CD4-positive, alpha-beta T cell treated with Interleukin-21 for 1 hour (primary cell): ENCODE results near the gene DEXI.
A peak's percentile ranks its signal among the peaks of the same experiment; 100 is the strongest.

Source experiments
- DNase-seq: peaks from one replicate; pipeline ENCODE4 v3.0.0-alpha.2; 2020

Gene DEXI

DNA sequence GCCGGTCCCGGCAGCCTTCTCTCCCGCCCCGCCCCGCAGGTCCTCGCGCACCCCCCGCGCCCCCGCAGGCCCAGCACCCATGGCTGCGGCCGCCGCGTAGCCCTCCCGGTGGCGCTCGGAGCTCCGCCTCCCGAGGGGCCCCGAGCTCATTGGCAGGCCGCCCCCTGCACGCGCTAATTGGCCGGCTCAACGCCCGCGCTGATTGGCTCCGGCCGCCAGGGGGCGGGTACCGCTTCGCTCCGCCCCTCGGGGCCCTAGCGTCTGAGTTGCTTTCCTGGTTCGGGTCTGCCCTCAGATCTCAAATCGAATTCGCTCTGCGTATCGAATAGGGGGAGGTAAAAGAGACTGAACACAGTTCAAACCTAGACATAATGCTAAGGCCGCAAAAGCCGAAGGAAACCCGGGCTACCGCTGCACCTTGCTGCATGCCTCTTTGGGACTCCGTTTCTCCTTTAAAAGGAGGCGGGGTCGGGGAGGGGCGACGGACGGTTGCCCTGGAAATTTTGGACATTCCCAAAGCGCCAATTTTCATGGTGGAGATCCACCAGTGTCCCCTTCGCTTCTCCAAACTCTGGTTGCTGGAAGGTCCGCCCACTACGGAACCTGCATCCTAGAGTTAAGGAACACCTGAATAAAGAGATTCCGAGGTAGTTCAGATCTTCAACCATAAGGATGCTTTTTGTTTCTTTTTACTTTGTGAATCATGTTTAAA, at the start of gene DEXI:
Gene DEXI, minus strand, starts transcription at position 117 of the 712 bp plus-strand sequence. CDS start 463 bp downstream, outside the sequence.
- peak; percentile 95 for DNase-seq

DNA sequence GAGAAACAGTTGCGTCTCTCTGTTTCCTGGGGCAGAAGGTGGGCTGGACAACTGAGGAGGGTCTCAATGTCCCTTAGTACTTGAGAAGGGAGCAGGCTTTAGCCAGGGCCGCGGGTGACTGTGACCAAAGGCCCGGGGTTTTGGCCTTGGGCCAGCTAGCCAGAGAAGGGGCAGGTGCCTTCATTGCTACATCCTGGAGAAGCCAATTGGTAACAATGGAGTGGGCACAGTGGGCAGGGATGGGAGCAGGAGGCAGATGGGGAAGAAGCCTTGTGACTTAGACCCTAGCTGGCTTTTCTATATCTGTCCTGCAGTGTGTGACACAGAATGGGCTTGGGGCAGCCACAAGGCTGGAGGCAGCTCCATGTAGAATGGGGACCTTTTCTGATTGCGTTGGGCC, 48.1 kb upstream of the DEXI start:
- DNase-seq: no peak

DNA sequence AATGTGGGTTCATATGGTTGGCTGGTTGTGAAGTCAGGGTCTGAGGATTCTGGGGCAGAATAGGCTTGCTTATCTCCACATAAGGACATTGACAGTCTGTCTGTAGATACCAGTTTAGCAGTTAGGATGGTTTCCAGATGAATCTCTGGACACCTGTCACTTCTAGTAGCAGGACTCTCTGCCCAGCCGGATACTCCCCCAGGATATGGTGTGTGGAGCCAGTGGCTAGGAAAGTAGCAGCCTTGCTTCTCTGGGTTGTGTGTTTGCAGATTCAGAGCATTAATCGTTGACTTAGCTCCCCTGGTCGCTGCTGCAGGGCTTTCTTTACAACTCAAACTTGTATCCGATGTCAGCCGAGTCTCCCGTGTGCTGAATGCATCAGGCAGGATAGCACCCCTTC, 47.3 kb upstream of the DEXI start:
- DNase-seq: no peak

DNA sequence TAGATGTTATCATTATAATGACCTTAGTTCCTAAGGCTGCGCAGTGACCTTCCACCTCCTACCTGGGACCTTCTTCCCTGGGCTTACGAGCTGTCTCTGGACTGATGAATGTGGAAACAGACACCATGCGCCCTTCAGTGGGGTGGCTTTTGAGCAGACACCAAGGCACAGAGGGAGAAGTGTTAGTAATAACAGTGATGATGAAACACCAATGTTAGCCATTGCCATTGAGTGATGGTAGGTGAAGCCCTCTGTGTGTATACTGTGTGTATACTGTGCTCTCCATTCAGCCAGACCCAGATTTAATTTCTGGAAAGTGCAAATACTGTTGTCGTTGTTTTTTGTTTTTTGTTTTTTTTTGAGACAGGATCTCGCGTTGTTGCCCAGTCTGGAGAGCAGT, 46.6 kb upstream of the DEXI start:
- no peak for DNase-seq

DNA sequence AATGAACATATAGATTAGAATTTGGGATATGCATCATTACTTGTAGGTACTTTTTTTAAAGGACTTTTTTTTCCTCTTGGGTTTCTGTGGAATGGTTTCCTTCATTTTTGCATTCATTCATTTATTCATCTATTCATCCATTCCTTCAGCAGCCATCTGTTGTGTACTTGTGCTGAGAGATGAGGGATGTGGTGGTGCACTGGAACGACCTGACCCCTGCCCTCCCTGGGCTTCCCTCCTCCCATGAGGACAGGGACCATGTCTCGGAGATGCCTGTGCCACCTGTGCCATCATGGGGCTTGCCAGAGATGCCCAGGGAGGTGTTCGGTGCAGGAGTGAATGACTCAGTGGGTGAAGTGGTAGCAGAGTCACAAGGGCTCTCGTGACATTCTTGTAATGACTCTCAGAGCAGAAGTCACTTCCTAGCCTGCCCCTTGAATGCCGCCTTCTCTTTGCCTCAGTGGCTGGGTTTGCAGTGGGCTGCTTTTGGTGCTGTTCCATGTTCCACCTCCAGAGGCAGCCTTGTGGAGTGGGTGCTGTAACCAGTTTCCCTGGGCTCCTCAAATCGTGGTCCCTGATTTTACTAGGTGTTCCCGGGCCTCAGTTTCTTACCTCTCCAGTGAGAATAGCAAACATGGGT, 46.0 kb upstream of the DEXI start:
- DNase-seq: peak; percentile 20

DNA sequence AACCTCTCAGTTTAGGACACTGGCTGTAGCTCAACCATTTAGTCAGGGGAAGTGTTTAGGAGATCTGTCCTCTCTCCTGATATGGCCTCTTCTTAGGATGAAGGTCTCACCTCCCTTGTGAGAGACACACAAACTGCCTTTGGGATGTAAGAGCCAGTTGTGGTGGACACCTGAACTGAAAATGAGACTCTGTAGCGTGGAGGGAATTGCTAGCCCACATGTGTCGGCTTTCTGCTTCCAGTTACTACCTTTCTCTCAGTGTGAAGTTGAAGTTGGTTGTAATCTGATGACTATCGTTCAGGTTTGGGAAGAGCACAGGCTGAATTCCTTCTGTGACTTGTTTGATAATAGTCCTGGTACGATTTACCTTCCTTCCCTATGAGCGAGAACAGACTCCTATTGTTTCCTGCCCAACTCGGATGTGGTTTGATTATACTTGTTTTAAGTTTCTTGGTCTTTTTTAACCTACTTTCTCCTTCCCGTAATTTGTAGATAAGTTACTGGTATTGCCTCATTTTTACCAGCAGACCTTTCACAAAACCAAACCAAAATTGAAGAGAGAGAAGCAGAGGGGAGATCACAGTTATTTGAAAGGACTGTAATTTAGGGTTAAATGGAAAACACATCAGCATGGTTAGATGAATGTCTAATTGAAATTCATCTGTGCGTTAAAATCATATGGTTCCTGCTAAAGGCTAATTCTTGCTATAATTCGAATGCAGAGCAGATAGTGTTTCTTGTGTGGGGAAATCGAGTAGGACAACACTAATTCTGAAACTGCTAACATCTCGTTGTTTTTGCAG, 45.3 kb upstream of the DEXI start:
- DNase-seq: peak; percentile 40

DNA sequence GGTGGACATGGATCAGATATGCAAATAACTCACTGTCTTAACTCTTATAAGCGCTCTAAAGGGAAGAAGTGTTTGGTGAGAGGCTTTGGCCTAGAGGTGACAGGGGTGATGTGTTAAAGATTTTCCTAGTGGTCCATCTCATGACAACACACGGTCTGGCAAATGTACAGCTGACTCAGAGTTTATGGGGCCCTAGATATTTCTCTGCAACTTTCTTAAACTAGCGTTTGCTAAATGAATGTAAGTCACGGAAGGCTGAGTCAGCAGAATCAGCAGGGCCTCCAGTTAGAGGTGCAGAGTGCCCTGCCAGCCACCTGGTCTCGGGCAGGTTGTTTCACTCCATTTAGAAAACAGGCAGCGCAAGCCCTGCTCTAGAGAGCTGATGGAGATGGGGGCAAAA, 42.2 kb upstream of the DEXI start:
- no peak for DNase-seq

DNA sequence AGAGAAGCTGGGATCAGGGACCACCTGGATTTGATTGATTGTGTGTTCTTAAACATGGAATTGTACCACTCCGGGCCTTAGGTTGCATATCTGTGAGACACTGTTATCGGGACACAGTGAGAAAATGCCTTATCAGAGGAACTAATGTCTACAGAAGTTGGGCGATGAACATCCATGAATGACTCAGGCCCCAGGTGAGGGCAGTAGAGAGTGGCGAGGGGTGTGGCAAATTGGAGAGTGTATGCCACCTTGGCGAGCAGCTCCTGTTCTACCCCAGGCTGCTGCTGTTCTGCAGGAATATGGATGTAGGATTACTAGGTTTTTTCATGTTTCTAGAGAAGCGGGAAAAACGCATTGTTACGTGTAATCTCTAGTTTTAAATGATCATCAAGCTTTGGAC, 40.9 kb upstream of the DEXI start:
- no peak for DNase-seq

DNA sequence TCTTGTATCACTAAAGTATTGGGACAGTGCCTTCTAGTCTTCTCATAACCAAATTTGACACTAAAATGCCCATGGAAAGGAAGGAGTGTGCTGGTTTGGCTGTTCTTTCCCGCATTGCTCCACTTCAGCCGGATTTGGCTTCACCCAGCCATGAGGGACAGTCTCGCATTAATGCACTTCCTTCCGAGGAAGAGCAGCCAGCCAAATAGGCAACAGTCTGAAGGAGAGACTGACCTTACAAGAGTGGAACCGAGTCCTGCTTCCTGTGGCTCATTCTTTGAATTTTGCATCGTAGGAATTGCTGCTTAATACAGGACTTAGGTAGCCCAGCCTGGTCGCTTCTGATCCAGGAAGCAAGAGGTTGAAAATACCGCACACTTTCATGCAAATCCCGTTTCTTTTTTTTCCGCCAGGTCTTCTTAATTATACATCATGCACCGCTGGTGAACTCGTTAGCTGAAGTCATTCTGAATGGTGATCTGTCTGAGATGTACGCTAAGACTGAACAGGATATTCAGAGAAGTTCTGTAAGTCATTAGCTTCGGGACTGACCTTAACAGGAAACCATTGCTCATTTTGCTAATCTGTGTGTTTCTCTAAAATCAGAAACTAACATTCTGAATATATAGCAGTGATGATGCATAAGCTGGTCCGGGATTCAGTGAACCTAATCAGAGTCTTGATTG, 40.3 kb upstream of the DEXI start:
- no peak for DNase-seq

DNA sequence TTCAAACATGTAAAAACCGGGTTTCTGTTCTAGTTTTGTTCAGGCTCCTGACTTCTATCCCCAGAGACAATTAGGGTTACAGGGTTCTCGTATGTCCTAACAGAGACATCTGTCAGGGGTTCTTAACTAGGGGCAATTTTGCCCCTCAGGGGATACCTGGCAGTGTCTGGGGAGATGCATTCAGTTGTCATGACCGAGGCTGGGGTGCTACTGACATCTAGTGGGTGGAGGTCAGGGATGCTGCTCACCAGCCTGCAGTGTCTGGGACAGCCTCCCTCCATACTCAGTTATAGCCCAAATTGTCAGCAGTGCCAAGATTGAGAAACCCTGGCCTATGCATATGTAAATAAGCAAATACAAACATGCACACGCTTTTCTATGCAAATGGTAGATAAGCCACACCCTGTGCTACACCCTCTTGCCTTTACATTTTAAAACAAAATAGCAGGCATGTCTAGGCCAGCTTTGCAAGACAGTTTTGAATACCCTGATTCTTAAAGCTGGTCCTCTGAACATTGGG, 39.5 kb upstream of the DEXI start:
- peak; percentile 36 for DNase-seq

DNA sequence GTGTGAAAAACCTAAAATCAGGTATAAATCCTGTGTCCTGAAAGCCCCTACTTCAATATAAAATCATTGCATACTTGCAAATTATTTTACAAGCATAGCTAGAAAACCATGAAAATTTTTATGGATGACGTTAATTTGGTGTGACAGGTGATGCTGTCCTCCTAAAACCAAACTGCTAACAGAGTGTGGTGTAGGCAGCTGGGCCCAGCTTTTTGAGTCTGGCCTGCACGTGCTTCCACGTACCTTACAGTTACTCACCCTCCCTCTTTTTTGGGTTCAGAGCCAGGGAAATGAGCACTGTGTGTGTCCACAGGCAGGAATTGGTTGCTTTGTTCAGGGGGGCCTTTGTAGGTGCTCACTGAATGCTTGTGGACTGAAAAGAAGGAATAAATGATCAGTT, 38.5 kb upstream of the DEXI start:
- no peak for DNase-seq

DNA sequence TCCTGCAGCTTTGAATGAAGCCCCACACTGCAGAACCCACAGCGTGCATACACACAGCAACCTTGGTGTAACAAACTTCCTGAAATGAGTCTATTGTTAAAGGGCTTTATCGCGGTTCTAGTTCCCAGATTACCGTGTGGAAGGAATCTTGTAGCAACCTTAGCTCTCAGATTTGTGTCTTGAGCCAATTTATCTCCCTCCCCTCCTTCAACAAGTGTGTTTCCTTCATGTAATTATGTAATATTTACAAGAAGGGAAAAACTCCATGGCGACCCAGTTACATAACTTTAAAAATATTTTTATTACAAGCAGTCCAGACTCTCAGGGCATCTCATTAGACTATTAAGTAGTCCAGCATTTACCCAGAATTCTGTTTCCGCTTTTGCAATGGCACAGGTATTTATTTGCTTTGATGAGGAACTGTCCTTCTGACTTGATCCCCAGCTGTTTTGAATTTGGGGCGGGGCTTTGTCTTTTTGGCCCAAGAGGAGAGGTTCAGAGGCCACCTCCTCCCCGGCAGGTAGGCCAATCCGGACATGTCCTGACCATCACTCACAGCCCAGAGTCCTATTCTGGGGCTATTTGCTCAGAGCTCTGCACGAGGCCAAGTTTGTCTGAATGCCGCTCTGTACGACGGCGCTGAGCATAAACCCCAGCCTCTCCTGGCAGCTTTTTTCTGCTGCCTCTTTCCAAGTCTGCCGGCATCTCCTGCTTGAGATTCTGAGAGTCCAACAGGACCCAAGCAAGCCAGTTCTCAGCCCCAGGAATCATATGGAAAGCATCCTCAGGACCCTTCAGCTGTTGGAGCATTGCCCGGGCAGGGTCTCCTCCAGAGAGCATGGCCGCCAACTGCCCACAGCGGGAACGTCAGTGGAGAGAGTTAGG, 37.7 kb upstream of the DEXI start:
- no peak for DNase-seq

DNA sequence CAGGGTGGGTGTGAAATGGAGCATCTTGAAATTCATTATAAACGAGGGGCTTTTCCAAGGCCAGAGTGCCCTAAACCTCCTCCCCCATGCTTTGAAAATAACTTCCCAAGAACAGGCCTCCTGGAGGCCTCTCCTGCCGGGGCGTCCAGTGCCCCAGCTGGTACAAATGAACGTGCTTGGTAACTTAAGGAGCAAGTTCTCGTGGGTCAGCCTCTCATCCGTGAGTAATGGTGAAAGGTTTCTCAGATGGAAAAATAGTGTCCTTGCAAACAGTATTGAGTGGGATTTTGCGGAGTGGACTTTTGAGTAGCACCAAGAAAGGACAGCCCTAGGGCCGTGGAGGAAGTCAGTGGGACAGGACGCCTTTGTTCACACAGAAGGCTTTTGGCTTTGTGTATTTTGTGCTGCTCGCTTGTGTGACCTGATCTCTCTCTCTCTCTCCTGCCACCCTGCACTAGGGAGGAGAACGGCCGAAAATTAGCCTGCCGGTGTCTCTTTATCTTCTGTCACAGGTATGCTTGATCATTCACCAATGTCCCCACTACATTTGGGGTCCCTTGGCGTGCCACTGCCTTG, 36.7 kb upstream of the DEXI start:
- no peak for DNase-seq

DNA sequence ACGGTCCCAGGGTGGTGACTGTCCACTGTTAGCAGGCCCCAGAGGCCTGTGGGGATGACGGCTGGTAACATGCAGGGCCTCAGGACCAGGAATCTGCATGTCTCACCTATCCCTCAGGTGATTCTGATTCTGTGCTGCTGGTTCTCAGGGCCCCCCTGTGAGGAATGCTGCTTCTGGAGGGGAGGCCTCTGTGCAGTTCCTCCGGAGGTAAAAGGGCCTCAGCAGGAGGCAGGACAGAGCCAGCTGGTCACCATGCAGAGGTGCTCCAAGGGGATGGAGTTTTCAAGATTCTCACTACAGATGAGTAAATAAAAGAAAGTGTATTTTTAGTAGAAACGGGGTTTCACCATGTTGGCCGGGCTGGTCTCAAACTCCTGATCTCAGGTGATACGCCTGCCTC, 35.9 kb upstream of the DEXI start:
- DNase-seq: no peak

DNA sequence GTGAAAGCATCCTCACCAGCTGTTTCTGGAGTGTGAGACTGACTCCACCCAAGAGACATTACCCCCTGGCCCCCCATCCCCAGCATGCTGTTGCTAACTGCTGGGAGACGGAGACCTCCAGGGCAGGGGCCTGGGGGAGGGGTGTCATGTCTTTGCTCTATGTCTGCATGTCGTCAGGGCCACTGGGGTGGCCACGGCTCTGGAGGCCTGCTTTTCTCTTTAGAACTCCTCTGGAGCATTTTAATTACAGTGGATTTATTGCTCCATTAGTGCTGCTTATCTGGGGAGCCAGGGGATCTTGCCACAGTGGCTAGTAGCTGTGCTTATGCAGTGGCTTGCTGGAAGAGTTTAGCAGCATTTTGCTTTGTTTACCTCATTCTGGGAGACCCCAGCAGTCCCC, 34.4 kb upstream of the DEXI start:
- DNase-seq: no peak

DNA sequence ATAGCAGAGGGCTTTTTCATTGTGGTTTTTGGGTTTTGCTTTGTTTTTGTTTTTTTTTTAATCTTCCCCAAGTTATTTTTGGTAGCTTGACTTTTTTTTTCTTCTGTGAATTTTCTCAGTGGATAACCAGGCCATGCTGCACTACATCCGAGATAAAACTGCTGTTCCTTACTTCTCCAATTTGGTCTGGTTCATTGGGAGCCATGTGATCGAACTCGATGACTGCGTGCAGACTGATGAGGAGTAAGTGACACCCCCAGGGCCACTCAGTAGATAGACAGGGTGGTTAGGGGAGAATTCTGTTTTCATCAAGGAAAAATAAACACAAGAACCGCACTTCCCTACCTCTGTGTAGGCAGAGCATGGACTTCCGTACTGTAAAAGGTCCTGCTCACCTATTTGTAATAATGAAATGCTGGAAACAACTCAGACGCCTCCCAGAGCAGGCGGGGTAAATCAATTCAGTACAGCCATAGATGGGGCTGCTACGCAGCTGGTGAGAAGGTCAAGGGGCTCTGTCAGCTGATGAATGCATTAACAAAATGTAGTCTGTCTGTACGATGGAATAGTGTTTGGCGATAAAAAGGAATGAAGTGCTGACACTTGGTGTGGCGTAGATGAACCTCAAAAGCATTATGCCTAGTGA, 30.7 kb upstream of the DEXI start:
- no peak for DNase-seq

DNA sequence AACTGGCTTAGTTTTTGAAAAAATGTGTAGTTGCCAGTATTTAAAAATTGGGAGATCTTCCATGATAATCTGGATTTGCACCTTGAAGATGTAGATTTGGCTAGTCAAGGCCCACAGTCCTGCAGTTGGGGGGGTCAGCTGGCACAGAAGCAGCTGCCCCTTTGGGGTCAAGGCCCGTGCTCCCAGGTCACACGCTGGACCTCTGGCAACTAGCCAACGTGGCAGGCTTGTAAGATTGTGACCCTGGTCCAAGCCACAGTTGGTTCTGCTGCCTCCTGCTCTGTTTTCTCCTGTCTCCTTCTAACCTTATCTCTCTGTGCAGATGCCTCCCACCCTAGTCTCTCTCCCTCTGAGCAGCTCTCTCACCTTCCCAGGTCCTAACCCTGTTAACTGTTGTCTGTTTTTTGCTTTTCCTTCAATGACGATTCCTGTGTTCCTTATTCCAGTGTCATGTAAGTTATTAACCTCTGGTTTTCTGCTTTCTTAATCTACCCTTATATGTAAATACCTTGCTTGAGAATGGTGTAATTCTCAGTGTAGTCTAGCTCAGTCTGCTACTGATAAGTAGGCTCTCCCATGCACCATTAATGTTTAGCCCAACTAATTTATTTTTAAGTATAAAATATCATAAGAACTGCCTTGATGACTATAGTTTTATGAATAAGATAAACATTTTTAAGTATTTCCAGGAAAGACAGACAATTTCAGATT, 30.0 kb upstream of the DEXI start:
- no peak for DNase-seq

DNA sequence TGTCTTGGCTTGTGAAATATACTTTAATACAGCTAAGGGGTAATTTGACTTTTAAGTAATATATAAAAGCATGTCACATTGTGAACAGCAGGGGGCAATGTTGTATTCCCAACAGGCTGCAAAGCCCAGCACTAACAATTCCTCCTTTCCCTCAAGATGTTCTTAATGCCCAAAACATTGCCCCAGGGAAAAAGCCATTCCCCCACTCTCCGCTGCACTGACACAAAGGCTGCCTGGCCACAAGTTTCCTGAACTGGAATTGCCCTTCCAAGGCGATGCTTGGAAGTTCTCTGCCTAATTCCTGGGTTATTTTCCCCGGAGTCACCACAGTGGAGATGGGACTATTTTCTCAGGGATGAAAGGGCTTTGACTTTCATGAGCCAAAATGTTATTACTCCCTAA, 29.3 kb upstream of the DEXI start:
- DNase-seq: peak; percentile 64

DNA sequence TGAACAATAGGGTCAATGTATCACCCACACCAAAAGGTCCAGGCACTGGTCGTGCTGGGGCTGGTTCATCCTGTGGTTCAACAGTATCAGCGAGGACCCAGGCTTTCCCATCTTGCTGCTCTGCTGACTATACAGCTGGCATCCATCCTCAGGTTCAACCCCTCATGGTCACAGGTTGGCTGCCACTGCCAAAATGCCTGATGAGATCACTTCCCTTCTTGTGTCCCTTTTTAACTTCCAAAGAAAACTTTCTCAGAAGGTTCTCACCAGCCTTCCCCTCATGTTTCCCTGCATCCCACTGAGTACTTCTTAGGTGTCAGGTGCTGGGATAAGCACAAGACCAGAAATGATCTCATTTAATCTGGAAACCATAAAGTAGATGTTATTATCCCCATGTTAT, 27.8 kb upstream of the DEXI start:
- no peak for DNase-seq

DNA sequence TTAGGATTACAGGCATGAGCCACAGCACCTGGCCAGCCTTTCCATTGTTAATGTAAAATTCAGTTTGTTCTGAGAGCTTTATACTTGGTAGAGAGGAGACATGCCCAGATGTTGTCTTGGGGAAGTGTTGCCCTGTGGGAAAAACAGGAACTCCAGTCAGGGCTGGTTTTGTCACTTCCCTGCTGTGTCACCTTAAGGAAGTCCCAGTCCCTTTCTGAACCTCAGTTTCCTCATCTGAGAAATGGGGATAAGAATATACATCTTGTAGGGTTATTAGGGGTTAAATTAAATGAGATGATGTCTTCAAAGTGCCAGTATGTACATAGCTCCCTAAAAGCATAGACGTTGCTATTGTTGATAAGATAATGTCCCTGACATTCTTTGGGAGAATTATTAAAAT, 27.3 kb upstream of the DEXI start:
- DNase-seq: no peak

DNA sequence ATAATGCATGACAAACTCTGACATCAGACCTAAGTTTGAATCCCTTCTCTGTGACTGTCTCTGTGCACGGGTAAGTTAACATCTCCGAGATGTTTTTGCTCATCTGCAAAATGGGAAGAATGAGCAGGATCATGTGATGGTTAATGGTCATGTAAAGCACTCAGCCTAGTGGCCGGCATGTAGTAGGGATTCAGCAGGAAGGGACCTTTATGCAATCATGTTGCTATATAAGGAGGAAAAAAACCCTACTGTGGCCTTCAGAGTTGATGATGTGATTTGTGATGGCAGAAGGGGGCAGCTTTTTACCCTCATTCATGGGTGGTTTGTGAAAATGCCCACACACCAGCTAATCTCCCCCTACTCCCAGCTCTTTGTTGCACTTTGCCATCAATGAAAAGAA, 26.2 kb upstream of the DEXI start:
- DNase-seq: no peak
